GM18858 (cell line): ENCODE data around the gene SLC7A9.

ENCODE experiments used
- ATAC-seq: cut with Tn5 transposase; IDR thresholded peaks from one replicate; pipeline ENCODE4 v1.9.1; 2021; ENCODE audit not compliant: unreplicated experiment

SLC7A9 gene

DNA sequence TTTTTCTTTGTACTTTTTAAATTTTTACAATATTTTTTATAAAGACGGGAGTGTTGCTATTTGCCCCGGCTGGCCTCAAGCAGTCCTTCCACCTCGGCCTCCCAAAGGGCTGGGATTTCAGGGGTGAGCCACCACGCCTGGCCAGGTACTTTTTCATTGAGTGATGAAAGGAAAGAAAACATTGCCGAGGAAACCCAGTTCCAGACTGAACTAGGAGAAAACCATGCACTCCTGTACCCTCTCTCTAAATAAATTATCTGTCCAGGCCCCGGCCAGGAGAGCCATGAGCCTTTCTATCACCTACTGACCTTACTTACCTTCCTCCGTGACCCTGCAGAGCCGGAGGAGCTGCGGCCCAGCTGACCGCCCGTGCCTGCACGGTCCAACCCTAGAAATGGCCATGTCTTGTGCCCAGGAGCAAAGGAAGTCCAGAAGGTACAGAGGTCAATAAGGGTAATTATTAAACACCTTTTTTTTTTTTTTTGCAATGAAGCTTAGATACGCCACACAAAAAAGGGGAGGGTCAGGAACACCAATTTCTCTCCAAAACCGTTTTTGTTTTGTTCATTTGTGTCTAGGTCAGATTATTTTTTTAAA lies at the start of gene SLC7A9:
SLC7A9 (minus strand) TSS at position 399 of the 597 bp plus-strand sequence. CDS start 1,233 bp downstream, outside the sequence.
- ATAC-seq = no peak

DNA sequence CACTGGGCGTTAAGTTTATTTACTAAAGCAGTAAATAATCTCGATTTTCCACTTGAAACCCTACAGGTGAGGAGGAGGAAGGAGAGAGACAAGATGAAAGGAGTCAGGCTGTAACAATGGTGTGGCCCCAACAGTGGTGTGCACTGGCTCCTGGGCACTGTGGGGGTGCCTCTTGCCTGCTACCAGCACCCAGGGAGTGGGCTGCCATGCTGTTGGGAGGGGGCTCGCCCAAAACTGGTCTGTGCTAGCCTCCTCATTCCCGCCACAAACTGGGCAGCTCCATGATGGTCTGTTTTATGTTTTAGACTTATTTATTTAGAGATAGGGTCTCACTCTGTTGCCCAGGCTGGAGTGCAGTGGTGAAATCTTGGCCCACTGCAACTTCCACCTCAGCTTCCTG lies 49.8 kb upstream of the SLC7A9 start:
- ATAC-seq = no peak

DNA sequence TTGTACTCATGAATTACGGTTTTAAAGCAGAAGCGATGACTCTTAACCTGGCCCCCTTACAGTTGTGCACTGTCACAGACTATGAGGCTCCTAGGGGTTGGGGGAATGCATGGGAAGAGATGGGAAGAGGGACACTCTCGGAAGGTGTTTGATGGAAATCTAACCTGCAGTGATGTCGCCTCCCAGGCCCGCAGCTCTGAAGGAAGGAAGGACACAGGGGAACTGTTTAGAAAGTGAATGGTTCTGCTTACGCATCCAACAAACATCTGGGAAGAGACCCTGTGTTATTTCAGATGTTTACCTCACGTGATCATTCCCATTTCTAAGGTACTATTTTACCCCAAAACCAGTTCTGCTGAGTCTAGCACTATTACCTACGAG lies 48.0 kb upstream of the SLC7A9 start:
- no peak for ATAC-seq

DNA sequence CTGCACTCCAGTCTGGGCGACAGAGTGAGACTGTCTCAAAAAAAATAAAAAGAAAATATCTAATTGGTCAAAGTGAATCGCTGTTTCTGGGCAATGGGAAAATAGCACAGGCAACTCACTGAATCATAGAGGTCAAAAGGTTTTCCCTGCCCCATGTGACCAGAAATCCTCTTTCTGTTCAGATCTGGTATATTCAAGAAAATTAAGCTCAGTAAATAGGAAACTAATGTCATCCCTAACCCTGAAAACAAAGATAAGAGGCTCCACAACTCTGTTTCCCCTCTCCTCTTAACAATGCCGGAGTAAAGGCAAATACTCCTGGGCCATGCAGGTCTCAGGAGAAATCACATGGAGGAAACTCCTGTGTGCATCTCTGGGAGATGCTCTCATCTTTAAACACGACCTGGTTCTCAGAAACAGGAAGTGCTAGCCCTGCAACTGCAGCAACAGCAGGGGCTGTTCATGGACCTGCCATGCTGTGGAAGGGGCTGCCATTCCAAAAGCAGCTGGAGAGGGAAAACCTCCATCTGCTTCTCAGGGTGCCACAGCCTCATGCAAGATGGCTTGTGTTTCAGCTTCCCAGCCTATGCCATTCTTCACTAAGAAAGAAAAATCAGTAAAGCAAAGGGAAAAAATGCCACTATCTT lies 47.5 kb upstream of the SLC7A9 start:
- ATAC-seq = no peak

DNA sequence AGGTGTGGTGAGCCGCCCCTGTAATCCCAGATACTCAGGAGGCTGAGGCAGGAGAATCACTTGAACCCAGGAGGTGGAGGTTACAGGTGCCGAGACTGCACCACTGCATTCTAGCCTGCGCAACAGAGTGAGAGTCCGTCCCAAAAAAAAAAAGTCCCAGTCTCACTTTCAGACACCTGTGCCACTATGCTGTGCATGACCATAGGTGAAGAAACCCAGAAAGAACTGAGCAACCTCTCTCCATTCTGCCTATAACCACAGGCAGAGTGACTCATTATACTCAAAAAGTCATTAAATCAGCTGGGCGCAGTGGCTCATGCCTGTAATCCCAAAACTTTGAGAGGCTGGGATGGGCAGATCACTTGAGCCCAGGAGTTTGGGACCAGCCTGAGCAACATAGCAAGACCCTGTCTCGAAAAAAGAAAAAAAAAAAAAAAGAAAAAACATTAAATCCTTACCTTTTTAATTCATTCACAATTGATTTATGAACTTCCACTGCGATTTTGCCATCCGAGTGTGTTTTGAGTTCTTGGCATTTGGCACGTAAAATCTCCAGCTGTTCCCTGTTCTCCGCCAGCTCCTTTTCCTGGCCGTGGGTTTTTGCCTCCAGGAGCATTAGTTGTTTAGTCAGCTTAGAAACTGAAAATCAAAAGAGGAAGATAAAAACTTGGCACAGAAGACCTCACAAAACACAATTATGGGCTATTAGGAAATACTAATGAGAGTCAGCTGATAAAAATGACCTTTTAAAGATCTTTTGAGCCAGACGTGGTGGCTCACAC lies 45.5 kb upstream of the SLC7A9 start:
- ATAC-seq = no peak

DNA sequence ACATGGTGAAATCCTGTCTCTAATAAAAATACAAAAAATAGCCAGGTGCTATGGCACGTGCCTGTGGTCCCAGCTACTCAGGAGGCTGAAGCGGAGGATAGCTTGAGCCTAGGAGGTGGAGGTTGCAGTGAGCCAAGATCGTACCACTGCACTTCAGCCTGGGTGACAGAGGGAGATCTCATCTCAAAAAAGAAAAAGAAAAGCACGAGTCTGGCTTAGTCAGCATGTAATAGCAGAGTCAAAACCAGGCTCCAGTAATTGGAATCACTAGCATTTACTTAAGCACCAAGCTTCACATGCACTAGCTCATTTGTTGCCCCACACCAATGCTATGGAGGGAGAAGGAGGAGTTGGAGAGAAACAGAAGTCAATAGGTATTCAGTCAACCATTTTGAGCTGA lies 41.9 kb upstream of the SLC7A9 start:
- ATAC-seq = no peak

DNA sequence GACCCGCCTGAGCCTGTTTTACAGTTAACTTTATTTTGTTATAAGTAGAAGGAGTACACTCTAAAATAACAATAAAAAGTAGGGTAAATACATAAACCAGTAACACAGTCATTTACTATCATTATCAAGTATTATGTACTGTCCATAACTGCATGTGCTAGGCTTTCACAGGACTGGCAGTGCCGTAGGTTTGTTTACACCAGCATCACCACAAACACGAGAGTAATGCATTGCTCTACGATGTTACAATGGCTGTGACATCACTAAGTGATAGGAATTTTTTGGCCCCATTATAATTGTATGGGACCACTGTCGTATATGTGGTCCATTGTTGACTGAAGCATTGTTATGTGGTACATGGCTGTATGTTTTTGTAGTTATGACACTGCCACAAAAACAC lies 41.3 kb upstream of the SLC7A9 start:
- ATAC-seq = no peak

DNA sequence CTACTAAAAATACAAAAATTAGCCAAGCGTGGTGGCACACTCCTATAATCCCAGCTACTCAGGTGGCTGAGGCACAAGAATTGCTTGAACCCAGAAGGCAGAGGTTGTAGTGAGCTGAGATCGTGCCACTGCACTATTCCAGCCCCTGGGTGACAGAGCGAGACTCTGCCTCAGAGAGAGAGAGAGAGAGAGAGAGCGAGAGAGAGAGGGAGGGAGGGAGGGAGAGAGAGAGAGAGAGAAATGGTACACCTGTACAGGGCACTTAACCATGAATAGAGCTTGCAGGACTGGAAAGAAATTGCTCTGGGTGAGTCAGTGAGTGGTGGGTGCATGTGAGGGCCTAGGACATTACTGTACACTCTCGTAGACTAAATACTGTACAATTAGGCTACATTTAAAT lies 40.5 kb upstream of the SLC7A9 start:
- ATAC-seq = no peak

DNA sequence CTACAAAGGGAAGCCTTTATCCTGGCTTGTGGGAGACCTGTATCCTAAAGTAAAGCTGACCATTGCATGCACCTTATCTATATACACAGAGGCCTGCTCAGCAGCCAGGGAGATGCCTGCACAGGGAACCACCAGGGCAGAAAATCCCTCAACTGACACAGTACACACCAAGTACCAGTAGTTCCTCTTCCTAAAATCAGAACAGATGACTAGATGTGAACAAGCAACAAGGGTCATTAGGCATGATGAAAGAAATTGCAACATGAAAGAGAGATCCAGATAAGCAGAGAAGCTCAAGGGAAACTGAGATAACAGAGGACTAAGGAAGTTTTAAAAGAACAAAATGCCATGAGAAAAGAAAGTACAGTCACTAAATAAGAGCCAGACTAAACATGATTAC lies 39.7 kb upstream of the SLC7A9 start:
- ATAC-seq = no peak

DNA sequence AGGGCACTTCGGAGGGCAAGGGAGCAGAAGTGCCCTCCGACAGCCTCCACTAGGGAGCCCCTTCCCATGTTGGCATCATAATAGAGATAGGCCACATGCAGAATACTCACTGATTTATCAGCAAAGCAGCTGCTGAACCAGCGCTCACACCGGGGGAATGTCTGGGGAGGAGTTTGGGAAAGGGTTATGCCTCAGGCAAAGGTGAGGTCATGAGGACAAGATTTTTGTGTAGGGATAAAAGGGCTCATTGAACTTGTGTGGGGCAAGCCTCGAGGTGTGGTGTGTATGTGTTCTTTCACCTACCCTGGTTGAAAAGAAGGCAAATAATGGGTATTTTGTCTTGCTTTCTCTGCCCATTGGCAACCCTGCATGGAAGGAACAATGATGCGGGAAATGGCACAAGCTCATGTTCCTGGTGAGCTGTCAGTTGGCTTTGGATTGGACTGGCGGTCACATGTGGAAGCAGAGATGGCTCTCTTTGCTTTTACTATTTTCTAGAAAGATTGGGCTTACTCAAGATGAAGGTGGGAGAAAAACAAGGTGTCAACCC lies 39.1 kb upstream of the SLC7A9 start:
- no peak for ATAC-seq

DNA sequence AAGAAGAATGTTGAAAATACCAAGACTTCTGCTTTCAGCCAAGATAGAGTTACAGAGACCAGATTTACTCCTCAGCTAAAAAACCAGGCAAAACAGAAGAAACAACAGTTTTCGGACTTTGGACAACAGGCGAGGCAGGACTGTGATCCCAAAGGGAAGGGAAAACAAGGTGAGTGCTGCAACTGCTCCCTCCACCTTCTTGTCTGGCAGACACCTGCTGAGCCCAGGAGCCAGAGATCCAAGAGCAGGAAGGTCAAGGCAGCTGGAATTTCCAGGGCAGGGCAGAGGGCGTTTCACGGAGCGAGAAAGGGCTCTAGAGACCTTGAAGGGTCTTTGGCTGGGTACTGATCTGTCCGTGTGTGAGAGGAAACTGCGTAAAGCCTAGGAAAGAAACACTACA lies 32.9 kb upstream of the SLC7A9 start:
- no peak for ATAC-seq

DNA sequence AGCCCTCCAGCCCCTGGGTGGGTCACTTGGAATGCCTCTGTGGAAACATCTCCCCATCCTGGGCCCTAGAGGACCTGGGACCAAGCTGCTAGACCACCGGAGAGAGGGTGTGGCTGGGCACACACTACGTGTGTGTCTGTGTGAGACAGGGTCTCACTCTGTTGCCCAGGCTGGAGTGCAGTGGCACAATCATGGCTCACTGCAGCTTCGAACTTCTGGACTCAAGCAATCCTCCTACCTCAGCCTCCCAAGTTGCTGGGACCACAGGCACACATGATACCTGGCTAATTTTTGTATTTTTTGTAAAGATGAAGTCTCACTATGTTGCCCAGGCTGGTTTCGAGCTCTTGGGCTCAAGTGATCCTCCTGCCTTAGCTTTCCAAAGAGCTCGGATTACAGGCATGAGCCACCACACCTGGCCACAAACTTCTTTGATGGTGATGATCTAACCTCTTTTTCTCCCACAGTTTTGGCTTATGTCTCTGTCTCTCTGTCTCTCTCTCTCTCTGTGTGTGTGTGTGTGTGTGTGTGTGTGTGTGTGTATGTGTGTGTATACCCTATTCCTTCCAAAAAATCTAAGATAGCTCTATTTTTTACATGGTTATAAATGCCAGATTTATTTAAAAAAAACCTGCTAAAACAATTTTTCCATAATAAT lies 32.1 kb upstream of the SLC7A9 start:
- ATAC-seq = no peak

DNA sequence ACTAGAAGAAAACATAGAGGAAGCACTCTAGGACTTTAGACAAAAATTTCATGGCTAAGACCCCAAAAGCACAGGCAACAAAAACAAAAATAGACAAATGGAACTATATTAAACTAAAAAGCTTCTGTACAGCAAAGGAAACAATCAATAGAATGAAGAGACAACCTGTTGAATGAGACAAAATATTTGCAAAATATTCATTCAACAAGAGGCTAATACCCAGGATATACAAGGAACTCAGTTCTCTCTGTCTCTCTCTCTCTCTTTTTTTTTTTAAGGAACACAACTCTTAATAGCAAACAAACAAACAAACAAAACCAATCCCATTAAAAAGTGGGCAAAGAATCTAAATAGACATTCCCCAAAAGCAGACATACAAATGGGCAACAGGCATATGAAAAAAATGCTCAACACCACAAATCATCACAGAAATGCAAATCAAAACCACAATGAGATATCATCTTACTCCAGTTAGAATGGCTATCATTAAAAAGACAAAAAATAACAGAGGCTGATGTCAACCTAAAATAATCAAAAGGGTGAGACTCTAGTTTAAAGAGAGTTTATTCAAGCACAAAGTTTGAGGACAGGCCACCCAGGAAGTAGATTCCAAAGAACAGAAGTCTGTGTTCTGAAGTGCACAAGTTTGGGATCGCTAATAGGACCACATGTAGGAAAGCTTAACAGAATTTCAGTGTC lies 27.1 kb upstream of the SLC7A9 start:
- ATAC-seq = no peak

DNA sequence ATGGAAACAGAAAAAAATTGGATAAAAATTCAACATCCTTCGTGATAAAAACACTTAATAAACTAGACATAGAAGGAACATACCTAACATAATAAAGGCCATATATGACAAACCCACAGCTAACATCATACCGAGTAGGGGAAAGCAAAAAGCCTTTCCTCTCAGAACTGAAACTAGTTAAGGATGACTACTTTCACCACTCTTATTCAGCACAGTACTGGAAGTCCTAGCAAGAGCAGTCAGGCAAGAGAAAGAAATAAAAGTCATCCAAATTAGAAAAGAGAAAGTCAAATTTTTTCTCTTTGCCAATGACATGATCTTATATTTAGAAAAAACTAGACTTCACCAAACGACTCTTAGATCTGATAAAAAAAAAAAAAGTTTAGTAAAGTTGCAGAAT lies 25.8 kb upstream of the SLC7A9 start:
- ATAC-seq = peak; percentile 87

DNA sequence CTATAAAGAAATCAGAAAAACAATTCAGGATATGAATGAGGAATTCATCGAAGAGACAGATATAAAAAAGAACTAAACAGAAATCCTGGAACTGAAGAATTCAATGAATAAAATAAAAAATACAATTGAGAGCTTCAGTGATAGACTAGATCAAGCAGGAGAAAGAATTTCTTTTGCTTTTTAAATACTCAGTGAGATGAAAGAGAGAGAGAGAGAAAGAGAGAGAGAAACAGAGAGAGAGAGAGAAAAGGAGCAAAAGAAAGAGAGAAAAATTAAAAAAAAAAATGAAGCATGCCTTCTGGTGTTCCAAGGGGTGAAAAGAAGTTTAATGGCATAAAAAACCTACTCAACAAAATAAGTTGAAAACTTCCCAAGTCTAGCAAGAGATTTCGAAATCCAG lies 22.0 kb upstream of the SLC7A9 start:
- no peak for ATAC-seq

DNA sequence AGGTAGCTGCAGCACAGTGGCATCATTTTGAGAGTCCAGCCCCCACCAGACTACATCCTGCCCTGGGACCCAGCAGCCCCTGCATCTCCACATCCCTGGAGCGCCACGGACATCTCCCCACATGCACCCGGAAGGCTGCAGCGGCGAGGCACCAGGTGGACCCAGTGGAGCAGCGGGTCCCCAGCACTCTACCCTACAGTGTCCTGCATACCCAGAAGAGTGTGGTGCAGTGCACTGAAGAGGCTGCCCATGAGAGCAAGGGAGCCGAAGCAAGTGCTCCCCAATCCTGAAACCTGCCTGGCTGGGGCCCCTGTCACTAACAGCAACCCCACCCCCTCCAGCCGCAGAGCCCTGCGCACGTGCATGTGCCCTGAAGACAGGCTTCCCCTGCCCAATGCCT lies 21.3 kb upstream of the SLC7A9 start:
- no peak for ATAC-seq

DNA sequence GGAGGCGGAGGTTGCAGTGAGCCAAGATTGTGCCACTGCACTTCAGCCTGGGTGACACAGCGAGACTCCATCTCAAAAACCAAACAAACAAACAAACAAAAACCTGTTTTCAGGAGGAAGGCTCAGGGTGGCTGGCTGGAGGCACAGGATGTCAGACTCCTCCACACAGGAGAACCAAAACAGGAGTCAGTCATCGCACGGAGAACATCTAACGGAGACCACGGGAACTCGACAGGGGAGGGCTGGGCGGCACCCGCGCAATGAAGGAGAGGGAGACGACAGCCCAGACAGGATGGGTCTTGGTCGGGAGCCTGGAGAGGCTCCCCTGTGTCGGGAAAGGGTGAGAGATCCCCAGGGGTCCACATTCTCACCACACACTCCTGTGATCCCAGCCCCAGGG lies 20.8 kb upstream of the SLC7A9 start:
- no peak for ATAC-seq

DNA sequence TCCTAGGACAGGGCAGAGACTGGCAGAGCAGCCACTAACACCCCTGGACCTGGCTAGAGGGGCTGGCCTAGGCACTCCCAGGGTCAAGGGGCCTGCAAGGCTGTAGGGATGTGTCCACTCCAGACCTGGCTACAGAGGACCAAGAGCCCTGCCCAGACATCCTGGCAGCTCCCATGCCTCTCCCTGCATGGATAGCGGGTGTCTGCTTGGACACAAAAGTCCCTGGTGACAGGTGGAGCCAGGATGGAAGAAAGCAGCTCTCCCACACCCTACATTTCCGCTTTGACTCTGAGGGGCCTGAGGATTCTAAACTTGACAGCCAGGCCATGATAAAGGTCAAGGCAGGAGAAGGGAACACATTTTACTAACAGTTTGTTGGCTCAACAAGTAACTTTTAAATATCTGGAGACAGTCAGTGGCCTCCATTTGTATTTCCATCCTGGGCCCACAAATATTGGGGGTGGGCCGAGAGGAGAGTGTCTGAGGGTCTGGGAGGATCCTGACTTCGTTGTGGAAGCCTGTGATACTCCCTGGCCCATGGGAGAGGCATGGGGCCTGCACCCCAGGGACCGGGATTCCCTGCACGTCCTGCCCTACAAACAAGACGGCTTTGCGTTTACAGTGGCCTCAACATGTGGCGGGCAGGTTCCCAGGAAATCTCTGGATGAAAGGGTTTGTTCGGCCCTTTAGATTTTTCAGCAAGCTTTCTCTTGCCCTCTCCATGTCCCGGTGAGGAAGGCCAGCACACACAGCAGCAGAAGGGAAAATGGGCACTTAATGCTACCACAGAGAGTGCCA lies 19.8 kb upstream of the SLC7A9 start:
- ATAC-seq = no peak

DNA sequence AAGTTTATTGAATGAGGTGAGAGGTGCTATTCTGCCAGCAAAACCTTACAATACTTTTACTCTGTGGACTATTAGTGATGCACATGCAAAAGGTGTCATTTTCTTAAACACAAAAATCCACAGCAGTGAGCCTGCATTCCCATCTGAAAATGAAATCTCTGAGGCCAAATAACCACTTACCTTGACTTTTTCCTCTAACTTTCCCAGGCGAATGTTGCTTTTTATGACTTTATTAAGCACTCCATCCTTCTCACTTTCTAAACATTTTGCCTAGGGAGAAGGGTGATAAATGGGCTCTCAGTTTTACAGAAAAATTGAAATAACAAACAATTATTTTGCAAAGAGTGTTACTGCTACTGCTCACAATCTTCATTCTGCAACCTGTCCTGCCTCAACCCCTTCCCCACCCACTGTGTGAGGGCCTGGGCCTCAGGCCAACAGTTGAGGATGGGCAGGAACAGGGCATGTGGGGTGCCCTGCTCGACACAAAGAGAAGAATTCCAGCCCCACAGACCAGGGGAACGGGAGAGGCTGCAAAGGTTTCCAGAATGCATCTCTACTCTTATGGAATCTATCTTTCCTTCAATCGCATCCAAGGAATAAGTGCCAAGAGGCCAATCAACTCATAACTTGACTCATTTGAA lies 18.1 kb upstream of the SLC7A9 start:
- ATAC-seq = no peak

DNA sequence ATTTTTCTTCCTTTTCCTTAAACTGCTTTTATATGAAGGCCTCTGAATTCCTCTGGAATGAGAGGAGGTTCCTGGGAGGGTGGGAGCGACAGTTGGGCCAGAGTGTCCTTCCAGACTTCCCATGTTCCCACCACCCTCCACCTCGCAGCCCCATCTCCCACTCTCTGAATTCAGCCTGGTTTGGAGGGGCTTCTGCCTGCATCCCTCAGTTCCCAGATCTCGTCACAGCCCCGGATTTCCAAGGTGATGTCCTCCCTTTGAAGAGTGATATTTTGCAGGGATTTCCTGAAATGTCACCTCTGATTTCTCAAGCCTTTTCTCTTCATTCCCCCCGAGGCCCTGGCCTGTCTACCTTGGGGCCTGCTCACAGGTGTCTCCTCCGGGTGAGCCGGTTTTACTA lies 16.7 kb upstream of the SLC7A9 start:
- ATAC-seq = no peak
